K562 (cell line): Measurements from ENCODE around the gene SPX. TPM values are rescaled to one million over a fixed set of nuclear protein-coding genes. Genes with fewer than 3 reads are reported as not detected.

Experiments used
- ATAC-seq: fragments of 200-7000 bp; cut with Tn5 transposase; 3 replicates; pipeline ENCODE4 v1.9.1; 2020; ENCODE audit warnings: moderate library complexity
- BruUV-seq: library from RNA; stranded (reverse); fragments of 400-500 nt; replicated peaks from 2 replicates; lab custom pipeline; 2021; lab: Mats Ljungman, UMichigan
- CTCF ChIA-PET: fragments of 300-600 bp; formaldehyde crosslinking; extraction: SDS; loops from one replicate; lab custom pipeline; 2021; ENCODE audit warnings: low intra/inter-chr PET ratio; lab: Yijun Ruan, JAX
- POLR2A ChIA-PET: fragments of 300-600, 350-650 bp; sonication (Branson Sonifier 250); formaldehyde crosslinking; extraction: SDS; loops from one replicate; lab custom pipeline; 2021; ENCODE audit warnings: antibody characterized with exemption, inconsistent platforms; lab: Yijun Ruan, JAX
- DNase-seq, 4 experiments: peaks; one replicate each; pipeline versions ENCODE4 v3.0.0 to v3.0.0-alpha.2; 2011 to 2018; ENCODE audit warnings: low spot score in 3 of 4, mixed read lengths in 3 of 4; ENCODE audit errors: extremely low read depth in 1 of 4
- FAIRE-seq: peaks from 2 replicates; lab custom pipeline; 2011; peaks lifted over from hg19 to GRCh38; lab: Jason Lieb, UNC
- H2AFZ ChIP-seq: 2 replicates; pipeline ENCODE4 v1.6.0; 2011; ENCODE audit warnings: low read depth, low read length, control low read depth, inconsistent platforms
- H3K27ac ChIP-seq: fragments of 200-600 bp; 3 replicates; pipeline ENCODE4 v1.8.0; 2011; ENCODE audit warnings: low read depth, mild to moderate bottlenecking, control low read depth, inconsistent platforms, low read length, moderate library complexity, mixed read lengths; ENCODE audit errors: extremely low read depth
- H3K27me3 ChIP-seq, 2 experiments: fragments of 300-600 bp in 1 of 2; 2 replicates in 1 of 2; 3 replicates in 1 of 2; pipeline versions ENCODE4 v1.6.0 to v1.8.0; 2011; ENCODE audit warnings: inconsistent platforms in 2 of 2, low read length in 2 of 2, mild to moderate bottlenecking in 1 of 2, mixed read lengths in 1 of 2, moderate library complexity in 1 of 2; ENCODE audit not compliant: control insufficient read depth in 2 of 2, insufficient read depth in 2 of 2
- H3K36me3 ChIP-seq: fragments of 300-600 bp; 3 replicates; pipeline ENCODE4 v1.8.0; 2011; ENCODE audit warnings: mild to moderate bottlenecking, low read length, inconsistent platforms; ENCODE audit not compliant: control insufficient read depth, insufficient read depth
- H3K4me1 ChIP-seq, 2 experiments: fragments of 200-600 bp in 1 of 2; replicated peaks in 1 of 2; 2 replicates in 1 of 2; 3 replicates in 1 of 2; pipeline versions ENCODE4 v1.5.1 to v1.8.0; 2011; ENCODE audit warnings: inconsistent platforms in 2 of 2, low read length in 2 of 2, mild to moderate bottlenecking in 1 of 2, mixed read lengths in 1 of 2, moderate library complexity in 1 of 2; ENCODE audit not compliant: control insufficient read depth in 2 of 2, insufficient read depth in 2 of 2
- H3K4me2 ChIP-seq: 2 replicates; pipeline ENCODE4 v1.6.1; 2011; ENCODE audit warnings: low read length, control low read depth, inconsistent platforms, mixed read lengths; ENCODE audit not compliant: insufficient read depth
- H3K4me3 ChIP-seq: fragments of 200-600 bp; sonication (generic), shearing (Covaris generic); 2 replicates; pipeline ENCODE4 v1.5.1; 2016; ENCODE audit warnings: control low read depth, inconsistent platforms
- H3K79me2 ChIP-seq: fragments of 200-600 bp; 3 replicates; pipeline ENCODE4 v1.8.0; 2011; ENCODE audit warnings: low read length, inconsistent platforms; ENCODE audit not compliant: control insufficient read depth, insufficient read depth
- H3K9ac ChIP-seq, 2 experiments: 2 replicates each; pipeline versions ENCODE4 v1.6.0 to v1.6.1; 2011; ENCODE audit warnings: low read depth in 2 of 2, low read length in 2 of 2, control low read depth in 1 of 2, inconsistent platforms in 1 of 2, mild to moderate bottlenecking in 1 of 2, mixed read lengths in 1 of 2; ENCODE audit not compliant: insufficient read depth in 1 of 2
- H3K9me1 ChIP-seq: one replicate; pipeline ENCODE4 v1.6.0; 2011; ENCODE audit warnings: inconsistent platforms, mild to moderate bottlenecking, low read length, moderate library complexity; ENCODE audit not compliant: control insufficient read depth, insufficient read depth
- H3K9me3 ChIP-seq: replicated peaks from 2 replicates; pipeline ENCODE4 v1.5.1; 2011; ENCODE audit warnings: low read depth, low read length, inconsistent platforms; ENCODE audit not compliant: control insufficient read depth, insufficient read depth
- H4K20me1 ChIP-seq: replicated peaks from 2 replicates; pipeline ENCODE4 v1.6.1; 2011; ENCODE audit warnings: low read length, inconsistent platforms, mixed read lengths; ENCODE audit not compliant: control insufficient read depth, insufficient read depth
- ATF4 ChIP-seq: fragments of 450-650 bp; formaldehyde crosslinking; IDR thresholded peaks from 2 replicates; pipeline ENCODE4 v1.4.0; 2022; ENCODE audit warnings: mild to moderate bottlenecking, moderate library complexity
- BMI1 ChIP-seq: fragments of 150-350 bp; IDR thresholded peaks from 2 replicates; pipeline ENCODE4 v1.6.1; 2014; ENCODE audit warnings: low read length
- EWSR1 ChIP-seq: fragments of 450-650 bp; IDR thresholded peaks from 2 replicates; pipeline ENCODE4 v1.6.1; 2018; ENCODE audit warnings: borderline replicate concordance, mild to moderate bottlenecking, low read depth, moderate library complexity; ENCODE audit not compliant: partially characterized antibody
- ILK ChIP-seq: fragments of 450-650 bp; IDR thresholded peaks from 2 replicates; pipeline ENCODE4 v1.6.1; 2016; ENCODE audit warnings: missing genetic modification characterization, low read depth, mild to moderate bottlenecking, missing compliant biosample characterization, moderate library complexity, borderline replicate concordance
- JUNB ChIP-seq: fragments of 450-650 bp; formaldehyde crosslinking; conservative IDR thresholded peaks from 2 replicates; pipeline ENCODE4 v1.4.0; 2020; ENCODE audit warnings: mild to moderate bottlenecking
- NRF1 ChIP-seq, 2 experiments: fragments of 450-650 bp; IDR thresholded peaks in 1 of 2; conservative IDR thresholded peaks in 1 of 2; 2 replicates each; pipeline ENCODE4 v1.6.1; 2014; ENCODE audit warnings: mild to moderate bottlenecking in 2 of 2
- RREB1 ChIP-seq: fragments of 250-450 bp; sonication (Bioruptor Pico); IDR thresholded peaks from 2 replicates; pipeline ENCODE4 v1.4.0; 2020
- TCF15 ChIP-seq: fragments of 250-450 bp; sonication (Bioruptor Pico); IDR thresholded peaks from 2 replicates; pipeline ENCODE4 v1.8.0; 2022; ENCODE audit warnings: moderate library complexity, mild to moderate bottlenecking, inconsistent platforms
- THRB ChIP-seq: fragments of 450-650 bp; formaldehyde crosslinking; conservative IDR thresholded peaks from 2 replicates; pipeline ENCODE4 v1.4.0; 2022; ENCODE audit warnings: mild to moderate bottlenecking, missing genetic modification characterization
- ZNF507 ChIP-seq: conservative IDR thresholded peaks from 2 replicates; pipeline ENCODE4 v1.6.1; 2017; ENCODE audit warnings: missing genetic modification characterization, missing compliant biosample characterization
- ZNF707 ChIP-seq: fragments of 250-450 bp; sonication (Bioruptor Pico); conservative IDR thresholded peaks from 2 replicates; pipeline ENCODE4 v1.8.0; 2022; ENCODE audit warnings: inconsistent platforms, mild to moderate bottlenecking, moderate library complexity
- WGBS: fragments of 100-300 bp; shearing (Covaris generic); methylation state at CpG from one replicate; pipeline ENCODE4 v1.1.6; 2016; ENCODE audit warnings: low coverage, mixed read lengths; ENCODE audit not compliant: insufficient coverage; ENCODE audit errors: missing lambda C conversion rate; 5-methylcytosine and 5-hydroxymethylcytosine counted together
- in situ Hi-C: fragments of 300-500 bp; cut with MboI; formaldehyde crosslinking; loops from 4 replicates; pipeline ENCODE4 v1.15.0; 2018; ENCODE audit warnings: inconsistent platforms, mixed read lengths
- intact Hi-C: fragments of 100-400 bp; cut with micrococcal nuclease; formaldehyde crosslinking; loops from 2 replicates; pipeline ENCODE4 v1.14.2; 2022
- polyA plus RNA-seq, 8 experiments: library from polyadenylated mRNA; depleted of rRNA in 4 of 8; stranded (reverse) in 5 of 8; unstranded in 3 of 8; fragments of >200 nt; fragmentation: Nextera tagmentation in 2 of 8; fragmentation: Illumina TruSeq in 1 of 8; extraction: Ambion mirVana in 2 of 8; extraction: Trizol in 1 of 8; gene quantifications; 2 replicates each; pipeline versions ENCODE4 v1.2.1 to v1.2.3, GENCODE V29; 2011 to 2014; ENCODE audit warnings: inconsistent platforms in 1 of 8, missing spikeins in 1 of 8
- total RNA-seq, 7 experiments: library from RNA; depleted of rRNA in 6 of 7; stranded (reverse); fragments of >200 nt in 6 of 7; fragmentation: Illumina TruSeq in 2 of 7; extraction: Trizol in 2 of 7; gene quantifications; 2 replicates each; pipeline versions ENCODE4 v1.2.1 to v1.2.3, GENCODE V29; 2011 to 2021; ENCODE audit warnings: low replicate concordance in 1 of 7

Gene SPX
- total and polyA plus RNA-seq, 9 of the 15 experiments (the other 6 are each of a cell fraction or from before 2014, with no cell fraction given) = 0.06 to 0.40 (median 0.14) TPM

GRCh38 chr12:21576431-21576830, 50.3 kb downstream of the SPX start (continued):
- TF ChIP-seq THRB (CRISPR knock-in tag) = no peak
- TF ChIP-seq ATF4 (CRISPR knock-in tag) = no peak
- no peak for TF ChIP-seq ILK
- no peak for TF ChIP-seq JUNB (CRISPR knock-in tag)
- TF ChIP-seq ZNF507 (tag) = no peak
- TF ChIP-seq EWSR1 = no peak
- no peak for TF ChIP-seq BMI1
- TF ChIP-seq NRF1 (conservative IDR thresholded peaks at IDR 0.05 in 1 of 2, IDR thresholded peaks at IDR 0.05 in 1 of 2) = no peak
- TF ChIP-seq TCF15 = no peak

GRCh38 chr12:21577516-21577915, 51.4 kb downstream of the SPX start:
- CTCF ChIA-PET = no interaction called here
- H3K36me3 ChIP-seq = no peaks in the 10 kb centered on the region
- no TSS peak for BruUV-seq
- TF ChIP-seq RREB1 (CRISPR knock-in tag) (no peak), ZNF707 (CRISPR knock-in tag) (no peak)

More at GRCh38 chr12:21577516-21577915, 51.4 kb downstream of the SPX start:
- H4K20me1 ChIP-seq = no peaks in the 10 kb centered on the region
- H2AFZ ChIP-seq = no peak overlapping the region
- H3K9me3 ChIP-seq = no peaks in the 10 kb centered on the region
- DNase-seq (no peak), FAIRE-seq (no peak), ATAC-seq (no peak)
- no peak overlapping the region for H3K4me2 ChIP-seq
- intact Hi-C loops (no loop called here), in situ Hi-C loops (no loop called here)
- H3K9ac ChIP-seq = no peak overlapping the region
- H3K27ac ChIP-seq = no peak overlapping the region
- no peaks in the 10 kb centered on the region for H3K79me2 ChIP-seq
- no peaks in the 10 kb centered on the region for H3K4me1 ChIP-seq
- no peaks in the 10 kb centered on the region for H3K27me3 ChIP-seq
- H3K4me3 ChIP-seq = no peak overlapping the region
- POLR2A ChIA-PET = no interaction called here
- H3K9me1 ChIP-seq = no peaks in the 10 kb centered on the region
- 10% methylated on average over 1 of the region's 1 CpG for WGBS
